CD4-positive, alpha-beta T cell (primary cell): Measurements from ENCODE around the gene DNAJC2. TPM values are rescaled to one million over a fixed set of nuclear protein-coding genes. Genes with fewer than 3 reads are reported as not detected.
A peak's percentile ranks its signal among the peaks of the same experiment; 100 is the strongest.

Source experiments
- ATAC-seq: fragments of 200-7000 bp; cut with Tn5 transposase; one replicate; pipeline ENCODE4 v1.10.0; 2022; ENCODE audit warnings: mild to moderate bottlenecking; ENCODE audit not compliant: poor library complexity
- CTCF ChIA-PET: fragments of 350-600 bp; sonication (Branson Sonifier 250); formaldehyde crosslinking; loops from one replicate; lab custom pipeline; 2021; ENCODE audit warnings: antibody characterized with exemption, inconsistent platforms; lab: Charles Lee
- POLR2A ChIA-PET: fragments of 350-600 bp; sonication (Branson Sonifier 250); formaldehyde crosslinking; loops from one replicate; lab custom pipeline; 2021; ENCODE audit warnings: antibody characterized with exemption, inconsistent platforms; lab: Charles Lee
- DNase-seq, 14 experiments: peaks; one replicate each; pipeline ENCODE4 v3.0.0-alpha.2; 2013 to 2020; ENCODE audit warnings: mixed read lengths in 2 of 14
- H3K27ac ChIP-seq, 2 donors: one replicate each; pipeline versions ENCODE4 v1.5.1 to v1.7.0; 2013; ENCODE audit warnings: low read length in 2 of 2, low read depth in 1 of 2, mild to moderate bottlenecking in 1 of 2
- H3K27me3 ChIP-seq, 2 experiments: 1 replicate in 1 of 2; 2 replicates in 1 of 2; pipeline versions ENCODE4 v1.6.1 to v1.7.0; 2013; ENCODE audit warnings: low read length in 2 of 2, control low read depth in 1 of 2, mild to moderate bottlenecking in 1 of 2, moderate library complexity in 1 of 2; ENCODE audit not compliant: insufficient read depth in 2 of 2, control insufficient read depth in 1 of 2
- H3K36me3 ChIP-seq: one replicate; pipeline ENCODE4 v1.6.1; 2013; ENCODE audit warnings: low read length, control low read depth; ENCODE audit not compliant: insufficient read depth
- H3K4me1 ChIP-seq: one replicate; pipeline ENCODE4 v1.6.1; 2013; ENCODE audit warnings: low read length, control low read depth; ENCODE audit not compliant: insufficient read depth
- H3K4me3 ChIP-seq: one replicate; pipeline ENCODE4 v1.5.1; 2013; ENCODE audit warnings: mild to moderate bottlenecking, low read length, moderate library complexity
- H3K9me3 ChIP-seq, 2 experiments: 1 replicate in 1 of 2; 2 replicates in 1 of 2; pipeline versions ENCODE4 v1.6.1 to v1.7.0; 2013; ENCODE audit warnings: low read length in 2 of 2, mild to moderate bottlenecking in 2 of 2, control low read depth in 1 of 2, moderate library complexity in 1 of 2; ENCODE audit not compliant: control insufficient read depth in 1 of 2, insufficient read depth in 1 of 2
- H3K27ac Mint-ChIP-seq: one replicate; pipeline ENCODE4 v1.8.0; 2020; ENCODE audit warnings: mixed read lengths
- H3K27me3 Mint-ChIP-seq: one replicate; pipeline ENCODE4 v1.8.0; 2021; ENCODE audit warnings: mixed read lengths
- H3K36me3 Mint-ChIP-seq: one replicate; pipeline ENCODE4 v1.8.0; 2021; ENCODE audit warnings: low read depth, mixed read lengths
- H3K4me1 Mint-ChIP-seq: one replicate; pipeline ENCODE4 v1.8.0; 2021; ENCODE audit warnings: low read depth, mixed read lengths
- H3K4me3 Mint-ChIP-seq: one replicate; pipeline ENCODE4 v1.8.0; 2020; ENCODE audit warnings: mild to moderate bottlenecking, mixed read lengths
- H3K9me3 Mint-ChIP-seq: one replicate; pipeline ENCODE4 v1.8.0; 2020; ENCODE audit warnings: mixed read lengths
- intact Hi-C, 2 experiments: fragments of 100-400 bp; cut with DNase I in 1 of 2; cut with micrococcal nuclease in 1 of 2; formaldehyde crosslinking; loops; one replicate each; pipeline versions ENCODE4 v1.15.1 to v1.9.0; 2023 to 2025; cut with DNase I, micrococcal nuclease
- total RNA-seq, 174 experiments: library from RNA in 2 of 174; stranded (reverse) in 2 of 174; gene quantifications; one replicate each; pipeline ENCODE4 v1.2.3 and lab custom pipeline; 2021 to 2026
- TF ChIP-seq, protein P1 (sequence below): fragments of 200-600 bp; IDR thresholded peaks from one replicate; pipeline ENCODE4 v1.8.0; 2022; ENCODE audit warnings: antibody characterized with exemption, mild to moderate bottlenecking

The DNAJC2 gene
- total RNA-seq, 2 experiments from 2014 or later, result 72.0 to 77.4 TPM

GRCh38 chr7:103336761-103337160 is 7.8 kb downstream of the DNAJC2 start:
- no peak for ATAC-seq
- intact Hi-C loops, result no loop called here
- H3K9me3 Mint-ChIP-seq, result no peaks in the 10 kb centered on the region
- POLR2A ChIA-PET, result no interaction called here
- H3K36me3 Mint-ChIP-seq, result peaks cover 74% of the 10 kb centered on the region
- Histone ChIP-seq H3K27me3 (no peaks in the 10 kb centered on the region), H3K36me3 (peaks cover 68% of the 10 kb centered on the region), H3K27ac (no peak overlapping the region), H3K9me3 (no peaks in the 10 kb centered on the region), H3K4me3 (no peak overlapping the region), H3K4me1 (no peaks in the 10 kb centered on the region)
- H3K4me1 Mint-ChIP-seq, result peaks cover 32% of the 10 kb centered on the region
- no peak for DNase-seq
- H3K4me3 Mint-ChIP-seq, result no peak overlapping the region
- no peaks in the 10 kb centered on the region for H3K27me3 Mint-ChIP-seq
- CTCF ChIA-PET, result no interaction called here
- TF ChIP-seq, protein P1, sequence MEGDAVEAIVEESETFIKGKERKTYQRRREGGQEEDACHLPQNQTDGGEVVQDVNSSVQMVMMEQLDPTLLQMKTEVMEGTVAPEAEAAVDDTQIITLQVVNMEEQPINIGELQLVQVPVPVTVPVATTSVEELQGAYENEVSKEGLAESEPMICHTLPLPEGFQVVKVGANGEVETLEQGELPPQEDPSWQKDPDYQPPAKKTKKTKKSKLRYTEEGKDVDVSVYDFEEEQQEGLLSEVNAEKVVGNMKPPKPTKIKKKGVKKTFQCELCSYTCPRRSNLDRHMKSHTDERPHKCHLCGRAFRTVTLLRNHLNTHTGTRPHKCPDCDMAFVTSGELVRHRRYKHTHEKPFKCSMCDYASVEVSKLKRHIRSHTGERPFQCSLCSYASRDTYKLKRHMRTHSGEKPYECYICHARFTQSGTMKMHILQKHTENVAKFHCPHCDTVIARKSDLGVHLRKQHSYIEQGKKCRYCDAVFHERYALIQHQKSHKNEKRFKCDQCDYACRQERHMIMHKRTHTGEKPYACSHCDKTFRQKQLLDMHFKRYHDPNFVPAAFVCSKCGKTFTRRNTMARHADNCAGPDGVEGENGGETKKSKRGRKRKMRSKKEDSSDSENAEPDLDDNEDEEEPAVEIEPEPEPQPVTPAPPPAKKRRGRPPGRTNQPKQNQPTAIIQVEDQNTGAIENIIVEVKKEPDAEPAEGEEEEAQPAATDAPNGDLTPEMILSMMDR, result no peak
- H3K27ac Mint-ChIP-seq, result no peak overlapping the region

DNA sequence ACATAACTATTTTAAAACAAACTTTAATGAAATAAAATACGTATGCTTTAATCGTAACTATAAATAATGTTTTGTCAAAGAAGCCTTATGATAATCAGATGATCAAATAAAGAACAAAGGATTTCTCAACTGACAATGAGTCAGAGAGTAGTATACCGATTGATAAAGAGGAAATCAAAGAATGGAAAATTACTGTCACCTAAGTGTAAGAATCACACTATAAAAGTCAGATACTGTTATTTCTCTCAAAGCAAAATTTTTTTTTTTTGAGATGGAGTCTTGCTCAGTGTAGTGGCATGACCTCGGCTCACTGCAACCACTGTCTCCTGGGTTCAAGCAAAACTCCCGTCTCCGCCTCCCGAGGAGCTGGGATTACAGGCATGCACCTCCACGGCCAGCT is 18.8 kb downstream of the DNAJC2 start:
- ChIA-PET CTCF (no interaction called here), POLR2A (no interaction called here)
- TF ChIP-seq, protein P1, result no peak
- Mint-ChIP-seq H3K9me3 (no peaks in the 10 kb centered on the region), H3K4me3 (no peak overlapping the region), H3K27ac (peak overlapping the region; percentile 15), H3K4me1 (no peaks in the 10 kb centered on the region), H3K36me3 (peaks cover 72% of the 10 kb centered on the region), H3K27me3 (no peaks in the 10 kb centered on the region)
- no peak for DNase-seq
- intact Hi-C loops, result no loop called here
- no peaks in the 10 kb centered on the region for H3K27me3 ChIP-seq
- H3K9me3 ChIP-seq, result no peaks in the 10 kb centered on the region
- H3K4me3 ChIP-seq, result no peak overlapping the region
- H3K27ac ChIP-seq, result no peak overlapping the region
- peaks cover 59% of the 10 kb centered on the region for H3K36me3 ChIP-seq
- ATAC-seq, result no peak
- H3K4me1 ChIP-seq, result no peaks in the 10 kb centered on the region

GRCh38 chr7:103317009-103317408 is 27.6 kb downstream of the DNAJC2 start:
- Histone ChIP-seq H3K4me3 (no peak overlapping the region), H3K4me1 (no peaks in the 10 kb centered on the region), H3K9me3 (no peaks in the 10 kb centered on the region), H3K27ac (no peak overlapping the region), H3K36me3 (peaks cover 92% of the 10 kb centered on the region), H3K27me3 (no peaks in the 10 kb centered on the region)
- ATAC-seq (no peak), DNase-seq (no peak)
- TF ChIP-seq, protein P1, result no peak
- H3K9me3 Mint-ChIP-seq, result no peaks in the 10 kb centered on the region
- H3K36me3 Mint-ChIP-seq, result peaks cover 91% of the 10 kb centered on the region
- H3K4me1 Mint-ChIP-seq, result no peaks in the 10 kb centered on the region
- intact Hi-C loops, result loop anchor here in 1 of 2 experiments (5.0 kb wide), 1 partner anchor 1775 kb away; no protein-coding TSS in a partner anchor
- CTCF ChIA-PET, result no interaction called here
- no peaks in the 10 kb centered on the region for H3K27me3 Mint-ChIP-seq
- no peak overlapping the region for H3K27ac Mint-ChIP-seq
- no peak overlapping the region for H3K4me3 Mint-ChIP-seq
- POLR2A ChIA-PET, result no interaction called here
